HepG2 (cell line): ENCODE measurements around the gene NUCB1. TPM values are rescaled to one million over a fixed set of nuclear protein-coding genes. Genes with fewer than 3 reads are reported as not detected.

Source experiments
- ATAC-seq: fragments of 200-7000 bp; cut with Tn5 transposase; 3 replicates; pipeline ENCODE4 v1.9.1; 2020; ENCODE audit warnings: mild to moderate bottlenecking, moderate library complexity
- BruUV-seq: library from RNA; stranded (reverse); fragments of 400-500 nt; replicated peaks from 2 replicates; lab custom pipeline; 2021; lab: Mats Ljungman, UMichigan
- CTCF ChIA-PET: fragments of 300-600 bp; formaldehyde crosslinking; extraction: SDS; loops from one replicate; lab custom pipeline; 2021; ENCODE audit warnings: low total read pairs, inconsistent platforms, low intra/inter-chr PET ratio; lab: Yijun Ruan, JAX
- POLR2A ChIA-PET: fragments of 350-600 bp; sonication (Branson Sonifier 250); formaldehyde crosslinking; loops from one replicate; lab custom pipeline; 2020; ENCODE audit warnings: antibody characterized with exemption, inconsistent platforms; lab: Yijun Ruan, JAX
- DNase-seq: peaks from one replicate; pipeline ENCODE4 v3.0.0-alpha.2; 2015; ENCODE audit warnings: low spot score
- FAIRE-seq: peaks from 3 replicates; lab custom pipeline; 2011; peaks lifted over from hg19 to GRCh38; lab: Jason Lieb, UNC
- H2AFZ ChIP-seq: one replicate; pipeline ENCODE4 v1.6.1; 2011; ENCODE audit warnings: low read length, inconsistent platforms
- H3K27ac ChIP-seq: fragments of 300-600 bp; 3 replicates; pipeline ENCODE4 v1.8.0; 2011; ENCODE audit warnings: mixed run types, mild to moderate bottlenecking, mixed read lengths, low read length, inconsistent platforms; ENCODE audit not compliant: insufficient read depth; ENCODE audit errors: extremely low read length
- H3K27me3 ChIP-seq, 2 experiments: fragments of 200-600 bp in 1 of 2; 2 replicates in 1 of 2; 3 replicates in 1 of 2; pipeline versions ENCODE4 v1.6.0 to v1.8.0; 2011; ENCODE audit warnings: low read length in 2 of 2, mild to moderate bottlenecking in 2 of 2, moderate library complexity in 2 of 2, inconsistent platforms in 1 of 2; ENCODE audit not compliant: insufficient read depth in 2 of 2, control insufficient read depth in 1 of 2
- H3K36me3 ChIP-seq, 2 experiments: fragments of 200-600 bp in 1 of 2; replicated peaks in 1 of 2; 2 replicates in 1 of 2; 3 replicates in 1 of 2; pipeline versions ENCODE4 v1.5.1 to v1.8.0; 2011; ENCODE audit warnings: low read length in 2 of 2, inconsistent platforms in 1 of 2; ENCODE audit not compliant: insufficient read depth in 2 of 2, control insufficient read depth in 1 of 2
- H3K4me1 ChIP-seq: 2 replicates; pipeline ENCODE4 v1.5.1; 2012; ENCODE audit warnings: low read length, inconsistent platforms; ENCODE audit not compliant: insufficient read depth
- H3K4me2 ChIP-seq: 2 replicates; pipeline ENCODE4 v1.6.0; 2011; ENCODE audit warnings: low read depth, low read length, inconsistent platforms
- H3K4me3 ChIP-seq, 3 experiments: fragments of 200-600 bp in 1 of 3; sonication (generic), shearing (Covaris generic) in 1 of 3; replicated peaks in 1 of 3; 2 replicates each; pipeline ENCODE4 v1.5.1; 2011 to 2016; ENCODE audit warnings: low read length in 3 of 3, inconsistent platforms in 2 of 3, low read depth in 2 of 3, mild to moderate bottlenecking in 2 of 3, control low read depth in 1 of 3, mixed read lengths in 1 of 3; ENCODE audit not compliant: insufficient read depth in 1 of 3
- H3K79me2 ChIP-seq: one replicate; pipeline ENCODE4 v1.6.1; 2011; ENCODE audit warnings: low read length, inconsistent platforms; ENCODE audit not compliant: insufficient read depth
- H3K9ac ChIP-seq: 2 replicates; pipeline ENCODE4 v1.6.0; 2011; ENCODE audit warnings: mild to moderate bottlenecking, low read depth, low read length, inconsistent platforms; ENCODE audit not compliant: insufficient read depth
- H3K9me3 ChIP-seq: 2 replicates; pipeline ENCODE4 v1.5.1; 2012; ENCODE audit warnings: mild to moderate bottlenecking, low read length
- H4K20me1 ChIP-seq: 2 replicates; pipeline ENCODE4 v1.6.0; 2011; ENCODE audit warnings: inconsistent platforms, mild to moderate bottlenecking, low read length, moderate library complexity; ENCODE audit not compliant: insufficient read depth
- EHMT2 ChIP-seq: fragments of 200-600 bp; sonication (generic); IDR thresholded peaks from 2 replicates; pipeline ENCODE4 v1.7.0; 2017; ENCODE audit warnings: antibody characterized with exemption, low read depth, low read length, borderline replicate concordance
- MED1 ChIP-seq: sonication (generic); formaldehyde crosslinking; IDR thresholded peaks from 2 replicates; pipeline ENCODE4 v1.4.0; 2020; ENCODE audit warnings: missing genetic modification reagents
- NAIF1 ChIP-seq: sonication (generic); formaldehyde crosslinking; IDR thresholded peaks from 2 replicates; pipeline ENCODE4 v1.5.0; 2020; ENCODE audit warnings: mild to moderate bottlenecking, missing genetic modification reagents, borderline replicate concordance
- NFATC3 ChIP-seq: sonication (generic); formaldehyde crosslinking; IDR thresholded peaks from 2 replicates; pipeline ENCODE4 v1.5.1; 2020; ENCODE audit warnings: mild to moderate bottlenecking, missing genetic modification reagents
- RBAK ChIP-seq: sonication (generic); formaldehyde crosslinking; IDR thresholded peaks from 2 replicates; pipeline ENCODE4 v1.5.1; 2020; ENCODE audit warnings: mild to moderate bottlenecking, missing genetic modification reagents
- SNAI1 ChIP-seq: sonication (generic); formaldehyde crosslinking; IDR thresholded peaks from 2 replicates; pipeline ENCODE4 v1.5.0; 2020; ENCODE audit warnings: mild to moderate bottlenecking, missing genetic modification reagents, borderline replicate concordance
- SRSF1 ChIP-seq: fragments of 200-400 bp; formaldehyde crosslinking; optimal IDR thresholded peaks from 2 replicates; pipeline ENCODE3; 2017; ENCODE audit warnings: mild to moderate bottlenecking, low read depth, low read length, moderate library complexity
- WIZ ChIP-seq: sonication (generic); formaldehyde crosslinking; IDR thresholded peaks from 2 replicates; pipeline ENCODE4 v1.5.1; 2020; ENCODE audit warnings: mild to moderate bottlenecking, missing genetic modification reagents
- ZNF225 ChIP-seq: sonication (generic); formaldehyde crosslinking; IDR thresholded peaks from 2 replicates; pipeline ENCODE4 v1.4.0; 2020; ENCODE audit warnings: mild to moderate bottlenecking, missing genetic modification reagents
- ZNF282 ChIP-seq: fragments of 450-650 bp; IDR thresholded peaks from 2 replicates; pipeline ENCODE4 v1.6.1; 2018; ENCODE audit not compliant: partially characterized antibody
- ZNF30 ChIP-seq: sonication (generic); formaldehyde crosslinking; IDR thresholded peaks from 2 replicates; pipeline ENCODE4 v1.5.0; 2020; ENCODE audit warnings: mild to moderate bottlenecking, missing genetic modification reagents
- ZNF7 ChIP-seq: IDR thresholded peaks from 2 replicates; pipeline ENCODE4 v1.6.1; 2016; ENCODE audit warnings: missing biosample characterization, missing genetic modification reagents
- ZNF768 ChIP-seq: sonication (generic); formaldehyde crosslinking; IDR thresholded peaks from 2 replicates; pipeline ENCODE4 v1.4.0; 2020; ENCODE audit warnings: missing genetic modification reagents
- ZSCAN12 ChIP-seq: sonication (generic); formaldehyde crosslinking; IDR thresholded peaks from 2 replicates; pipeline ENCODE4 v1.9.0; 2021; ENCODE audit warnings: mild to moderate bottlenecking, missing genetic modification reagents
- WGBS: methylation state at CpG from one replicate; pipeline ENCODE4 v1.1.6; 2017; ENCODE audit warnings: low lambda C conversion rate; 5-methylcytosine and 5-hydroxymethylcytosine counted together
- in situ Hi-C: cut with HindIII; loops from 2 replicates; pipeline ENCODE4 v1.10.0; 2017; ENCODE audit warnings: low pct_unique_long_range_greater_than_20kb; ENCODE audit not compliant: extremely low pct_ligation_motif_present
- intact Hi-C: fragments of 100-400 bp; cut with micrococcal nuclease; formaldehyde crosslinking; loops from one replicate; pipeline ENCODE4 v1.10.0; 2022; ENCODE audit not compliant: unreplicated experiment
- polyA plus RNA-seq, 8 experiments: library from polyadenylated mRNA; depleted of rRNA in 3 of 8; stranded (reverse) in 7 of 8; unstranded in 1 of 8; fragments of >200 nt; fragmentation: Illumina TruSeq in 4 of 8; extraction: Trizol in 4 of 8; gene quantifications; 2 replicates each; pipeline versions ENCODE4 v1.2.1 to v1.2.3, GENCODE V29; 2011 to 2016; ENCODE audit warnings: low read depth in 4 of 8, missing spikeins in 1 of 8, mixed read lengths in 1 of 8; ENCODE audit not compliant: insufficient read depth in 1 of 8
- total RNA-seq, 5 experiments: library from RNA; depleted of rRNA; stranded (reverse); fragments of >200 nt; fragmentation: Illumina TruSeq; extraction: Trizol; gene quantifications; 2 replicates each; pipeline ENCODE4 v1.2.3, GENCODE V29; 2016; ENCODE audit warnings: low read depth in 1 of 5
- TF ChIP-seq, protein P1 (sequence below): sonication (generic); formaldehyde crosslinking; IDR thresholded peaks from 2 replicates; pipeline ENCODE4 v1.9.0; 2022; ENCODE audit warnings: low read depth, missing genetic modification reagents
- TF ChIP-seq, protein P2 (sequence below): sonication (generic); formaldehyde crosslinking; IDR thresholded peaks from 2 replicates; pipeline ENCODE4 v1.4.0; 2020; ENCODE audit warnings: low read depth, mild to moderate bottlenecking, missing genetic modification reagents

NUCB1 gene
- total and polyA plus RNA-seq, 2 of the 13 experiments (the other 11 are each of a cell fraction or from before 2014, with no cell fraction given), result 82.3 to 106 TPM

- TF ChIP-seq ZNF225 (CRISPR knock-in tag), result no peak
- TF ChIP-seq ZNF30 (CRISPR knock-in tag), result no peak
- TF ChIP-seq ZSCAN12, result peak; percentile 50; the same call in 1 of the 2 replicates
- no peak for TF ChIP-seq RBAK (CRISPR knock-in tag)
Observed at GRCh38 chr19:48954595-48955307, 54.6 kb downstream of the NUCB1 start, which contains the start of gene BAX (continued).

DNA sequence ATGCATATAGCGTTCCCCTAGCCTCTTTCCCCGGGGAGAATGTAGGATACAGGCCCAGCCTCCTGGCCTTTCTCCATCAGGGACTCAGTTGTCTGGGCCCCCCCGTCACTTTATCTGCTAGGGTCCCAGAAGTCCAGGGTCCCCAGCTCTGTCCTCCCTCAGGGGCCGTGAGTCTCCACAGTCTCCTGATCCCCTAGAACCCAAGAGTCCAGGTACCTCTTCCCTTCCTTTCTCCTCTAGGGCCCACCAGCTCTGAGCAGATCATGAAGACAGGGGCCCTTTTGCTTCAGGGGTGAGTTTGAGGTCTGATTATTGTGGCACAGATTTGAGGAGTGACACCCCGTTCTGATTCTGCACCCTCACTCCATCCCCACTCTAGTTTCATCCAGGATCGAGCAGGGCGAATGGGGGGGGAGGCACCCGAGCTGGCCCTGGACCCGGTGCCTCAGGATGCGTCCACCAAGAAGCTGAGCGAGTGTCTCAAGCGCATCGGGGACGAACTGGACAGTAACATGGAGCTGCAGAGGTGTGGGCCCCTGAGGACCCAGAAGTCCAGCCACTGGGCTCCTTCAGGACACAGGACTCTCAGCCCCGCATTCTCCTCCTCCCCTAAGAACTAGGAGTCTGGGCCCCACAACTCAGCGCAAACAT lies 55.3 kb downstream of the NUCB1 start:
- peak overlapping the region; percentile 95 for H3K4me2 ChIP-seq
- ChIA-PET CTCF (no interaction called here), POLR2A (interaction anchor here (0.7 to 7.8 kb wide), 5 partner anchors 11 to 84 kb away, joined by 3 to 153 read pairs (median 4); partner anchors contain the start of genes FTL, GYS1 and RUVBL2)
- DNase-seq (no peak), FAIRE-seq (no peak), ATAC-seq (no peak)
- peak overlapping the region; percentile 82 for H3K27ac ChIP-seq
- peak overlapping the region; percentile 76 to 84 (median 81) for H3K4me3 ChIP-seq
- H3K27me3 ChIP-seq, result no peaks in the 10 kb centered on the region
- peaks cover 85% of the 10 kb centered on the region for H3K4me1 ChIP-seq
- peak overlapping the region; percentile 89 for H3K9ac ChIP-seq
- 16% methylated on average over 5 of the region's 16 CpGs for WGBS
- no peaks in the 10 kb centered on the region for H3K9me3 ChIP-seq
- BruUV-seq, result no TSS peak
- no peak overlapping the region for H2AFZ ChIP-seq
- peaks cover 19% of the 10 kb centered on the region for H3K79me2 ChIP-seq
- H3K36me3 ChIP-seq, result peaks cover 2 to 3% of the 10 kb centered on the region in 2 experiments; a peak in 1 of 5 replicates
- no peaks in the 10 kb centered on the region; the same call in 1 of the 2 replicates for H4K20me1 ChIP-seq
- in situ Hi-C loops (no loop called here), intact Hi-C loops (no loop called here)
- TF ChIP-seq EHMT2 (no peak), SNAI1 (CRISPR knock-in tag) (no peak), ZNF768 (CRISPR knock-in tag) (no peak), ZNF282 (no peak), ZNF7 (CRISPR knock-in tag) (no peak), SRSF1 (peak; percentile 15), NAIF1 (CRISPR knock-in tag) (no peak), WIZ (CRISPR knock-in tag) (no peak), NFATC3 (no peak), MED1 (peak; percentile 0; the same call in 1 of the 2 replicates)
- TF ChIP-seq, protein P1, sequence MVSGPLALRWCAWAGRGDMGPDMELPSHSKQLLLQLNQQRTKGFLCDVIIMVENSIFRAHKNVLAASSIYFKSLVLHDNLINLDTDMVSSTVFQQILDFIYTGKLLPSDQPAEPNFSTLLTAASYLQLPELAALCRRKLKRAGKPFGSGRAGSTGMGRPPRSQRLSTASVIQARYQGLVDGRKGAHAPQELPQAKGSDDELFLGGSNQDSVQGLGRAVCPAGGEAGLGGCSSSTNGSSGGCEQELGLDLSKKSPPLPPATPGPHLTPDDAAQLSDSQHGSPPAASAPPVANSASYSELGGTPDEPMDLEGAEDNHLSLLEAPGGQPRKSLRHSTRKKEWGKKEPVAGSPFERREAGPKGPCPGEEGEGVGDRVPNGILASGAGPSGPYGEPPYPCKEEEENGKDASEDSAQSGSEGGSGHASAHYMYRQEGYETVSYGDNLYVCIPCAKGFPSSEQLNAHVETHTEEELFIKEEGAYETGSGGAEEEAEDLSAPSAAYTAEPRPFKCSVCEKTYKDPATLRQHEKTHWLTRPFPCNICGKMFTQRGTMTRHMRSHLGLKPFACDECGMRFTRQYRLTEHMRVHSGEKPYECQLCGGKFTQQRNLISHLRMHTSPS (CRISPR knock-in tag), result no peak
- TF ChIP-seq, protein P2, sequence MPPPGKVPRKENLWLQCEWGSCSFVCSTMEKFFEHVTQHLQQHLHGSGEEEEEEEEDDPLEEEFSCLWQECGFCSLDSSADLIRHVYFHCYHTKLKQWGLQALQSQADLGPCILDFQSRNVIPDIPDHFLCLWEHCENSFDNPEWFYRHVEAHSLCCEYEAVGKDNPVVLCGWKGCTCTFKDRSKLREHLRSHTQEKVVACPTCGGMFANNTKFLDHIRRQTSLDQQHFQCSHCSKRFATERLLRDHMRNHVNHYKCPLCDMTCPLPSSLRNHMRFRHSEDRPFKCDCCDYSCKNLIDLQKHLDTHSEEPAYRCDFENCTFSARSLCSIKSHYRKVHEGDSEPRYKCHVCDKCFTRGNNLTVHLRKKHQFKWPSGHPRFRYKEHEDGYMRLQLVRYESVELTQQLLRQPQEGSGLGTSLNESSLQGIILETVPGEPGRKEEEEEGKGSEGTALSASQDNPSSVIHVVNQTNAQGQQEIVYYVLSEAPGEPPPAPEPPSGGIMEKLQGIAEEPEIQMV (CRISPR knock-in tag), result no peak
